Endothelial cell of umbilical vein (primary cell): ENCODE measurements around the gene CHST12. TPM values are rescaled to one million over a fixed set of nuclear protein-coding genes. Genes with fewer than 3 reads are reported as not detected.

Source experiments
- BruUV-seq: library from RNA; stranded (reverse); fragments of 400-500 nt; replicated peaks from 2 replicates; lab custom pipeline; 2021; lab: Mats Ljungman, UMichigan
- CTCF ChIA-PET: fragments of 300-600, 350-600 bp; sonication (Branson Sonifier 250); formaldehyde crosslinking; loops from one replicate; lab custom pipeline; 2021; ENCODE audit warnings: antibody characterized with exemption, inconsistent platforms; lab: Charles Lee
- POLR2A ChIA-PET: fragments of 300-600, 350-600 bp; sonication (Branson Sonifier 250); formaldehyde crosslinking; loops from one replicate; lab custom pipeline; 2021; ENCODE audit warnings: antibody characterized with exemption, inconsistent platforms; lab: Charles Lee
- DNase-seq: peaks from one replicate; pipeline ENCODE4 v3.0.0-alpha.2; 2011; ENCODE audit warnings: low read depth, low spot score
- FAIRE-seq: peaks from 2 replicates; lab custom pipeline; 2011; peaks lifted over from hg19 to GRCh38; lab: Jason Lieb, UNC
- H2AFZ ChIP-seq: 2 replicates; pipeline ENCODE4 v1.6.0; 2012; ENCODE audit warnings: low read depth, low read length, control low read depth, inconsistent platforms
- H3K27ac ChIP-seq: 2 replicates; pipeline ENCODE4 v1.5.1; 2011; ENCODE audit warnings: low read depth, mild to moderate bottlenecking, control low read depth, low read length, moderate library complexity; ENCODE audit not compliant: insufficient read depth
- H3K27me3 ChIP-seq, 2 experiments: 2 replicates each; pipeline versions ENCODE4 v1.6.0 to v1.6.1; 2011; ENCODE audit warnings: low read length in 2 of 2, mixed read lengths in 1 of 2; ENCODE audit not compliant: control insufficient read depth in 2 of 2, insufficient read depth in 2 of 2
- H3K36me3 ChIP-seq, 2 experiments: 2 replicates in 1 of 2; 3 replicates in 1 of 2; pipeline ENCODE4 v1.5.1; 2011; ENCODE audit warnings: low read length in 2 of 2, mild to moderate bottlenecking in 1 of 2, moderate library complexity in 1 of 2; ENCODE audit not compliant: control insufficient read depth in 2 of 2, insufficient read depth in 2 of 2; ENCODE audit errors: extremely low read depth in 1 of 2
- H3K4me1 ChIP-seq: 3 replicates; pipeline ENCODE4 v1.5.1; 2011; ENCODE audit warnings: mild to moderate bottlenecking, low read length; ENCODE audit not compliant: control insufficient read depth, insufficient read depth; ENCODE audit errors: extremely low read depth
- H3K4me2 ChIP-seq: 2 replicates; pipeline ENCODE4 v1.6.1; 2011; ENCODE audit warnings: low read length, control low read depth, mixed read lengths; ENCODE audit not compliant: insufficient read depth
- H3K4me3 ChIP-seq, 3 experiments: fragments of 200-600 bp in 1 of 3; sonication (generic), shearing (Covaris generic) in 1 of 3; replicated peaks in 1 of 3; 2 replicates each; pipeline ENCODE4 v1.5.1; 2011 to 2016; ENCODE audit warnings: control low read depth in 3 of 3, low read length in 3 of 3, mild to moderate bottlenecking in 2 of 3, inconsistent platforms in 1 of 3, low read depth in 1 of 3, moderate library complexity in 1 of 3; ENCODE audit not compliant: insufficient read depth in 1 of 3
- H3K79me2 ChIP-seq: 2 replicates; pipeline ENCODE4 v1.6.0; 2012; ENCODE audit warnings: low read length, inconsistent platforms; ENCODE audit not compliant: control insufficient read depth, insufficient read depth
- H3K9ac ChIP-seq: replicated peaks from 2 replicates; pipeline ENCODE3; 2011; ENCODE audit warnings: low read length, control low read depth; ENCODE audit not compliant: insufficient read depth; ENCODE audit errors: extremely low read depth
- H3K9me1 ChIP-seq: replicated peaks from 3 replicates; pipeline ENCODE4 v1.6.0; 2011; ENCODE audit warnings: mild to moderate bottlenecking, low read length; ENCODE audit not compliant: control insufficient read depth, insufficient read depth; ENCODE audit errors: extremely low read depth
- H3K9me3 ChIP-seq: replicated peaks from 2 replicates; pipeline ENCODE4 v1.5.1; 2012; ENCODE audit warnings: low read length, inconsistent platforms; ENCODE audit not compliant: control insufficient read depth, insufficient read depth
- H4K20me1 ChIP-seq: replicated peaks from 2 replicates; pipeline ENCODE3; 2011; ENCODE audit warnings: mild to moderate bottlenecking, low read length; ENCODE audit not compliant: control insufficient read depth, insufficient read depth; ENCODE audit errors: extremely low read depth
- EZH2 ChIP-seq: IDR thresholded peaks from 2 replicates; pipeline ENCODE4 v1.6.1; 2012; ENCODE audit warnings: borderline replicate concordance, low read depth, mild to moderate bottlenecking, moderate library complexity, low read length, inconsistent platforms; ENCODE audit not compliant: severe bottlenecking
- FOS ChIP-seq: IDR thresholded peaks from 2 replicates; pipeline ENCODE4 v1.6.1; 2011; ENCODE audit warnings: mild to moderate bottlenecking, low read length, moderate library complexity, borderline replicate concordance; ENCODE audit not compliant: insufficient read depth
- GATA2 ChIP-seq: IDR thresholded peaks from 2 replicates; pipeline ENCODE4 v1.7.0; 2011; ENCODE audit warnings: low read depth, mild to moderate bottlenecking, moderate library complexity, mixed read lengths, low read length; ENCODE audit not compliant: insufficient read length, insufficient read depth
- JUN ChIP-seq: IDR thresholded peaks from 2 replicates; pipeline ENCODE4 v1.6.1; 2011; ENCODE audit warnings: borderline replicate concordance, low read depth; ENCODE audit not compliant: insufficient read length, insufficient read depth
- MAX ChIP-seq: IDR thresholded peaks from 2 replicates; pipeline ENCODE4 v1.6.1; 2011; ENCODE audit not compliant: insufficient read depth, insufficient read length
- MYC ChIP-seq: IDR thresholded peaks from one replicate; pipeline ENCODE4 v1.6.1; 2011; ENCODE audit warnings: mild to moderate bottlenecking, low read depth, low read length
- POLR2A ChIP-seq: IDR thresholded peaks from 2 replicates; pipeline ENCODE4 v1.6.1; 2012; ENCODE audit warnings: low read depth, mild to moderate bottlenecking, control low read depth, low read length
- POLR2AphosphoS5 ChIP-seq: IDR thresholded peaks from 2 replicates; pipeline ENCODE4 v1.6.1; 2012; ENCODE audit warnings: low read depth, mild to moderate bottlenecking, control low read depth, low read length, moderate library complexity; ENCODE audit not compliant: insufficient read depth
- dilution Hi-C: fragments of 300-500 bp; cut with MboI; formaldehyde crosslinking; loops from one replicate; pipeline ENCODE4 v1.15.0; 2019; ENCODE audit warnings: low sequenced_read_pairs; ENCODE audit not compliant: extremely low pct_ligation_motif_present
- intact Hi-C: fragments of 100-400 bp; cut with micrococcal nuclease; formaldehyde crosslinking; loops from one replicate; pipeline ENCODE4 v1.10.0; 2022
- polyA plus RNA-seq, 4 experiments: library from polyadenylated mRNA; depleted of rRNA in 3 of 4; stranded (reverse) in 3 of 4; unstranded in 1 of 4; fragments of >200 nt; gene quantifications; 2 replicates each; pipeline versions ENCODE4 v1.2.1 to v1.2.3, GENCODE V29; 2011 to 2012; ENCODE audit warnings: missing spikeins in 1 of 4
- total RNA-seq: library from RNA; stranded (reverse); gene quantifications from 2 replicates; pipeline ENCODE4 v1.2.3, GENCODE V29; 2021
- TF ChIP-seq, protein P1 (sequence below), 2 donors: IDR thresholded peaks; 1 replicate in 1 of 2; 2 replicates in 1 of 2; pipeline ENCODE4 v1.5.1; 2011; ENCODE audit warnings: low read length in 2 of 2, mild to moderate bottlenecking in 2 of 2, moderate library complexity in 2 of 2, control low read depth in 1 of 2, inconsistent platforms in 1 of 2, low read depth in 1 of 2; ENCODE audit not compliant: insufficient read depth in 1 of 2; ENCODE audit errors: extremely low read depth in 1 of 2

Gene CHST12
- total and polyA plus RNA-seq, 2 donors (not counting 3 experiments of a cell fraction or from before 2014, with no cell fraction given), result 30.2 to 52.6 TPM

DNA sequence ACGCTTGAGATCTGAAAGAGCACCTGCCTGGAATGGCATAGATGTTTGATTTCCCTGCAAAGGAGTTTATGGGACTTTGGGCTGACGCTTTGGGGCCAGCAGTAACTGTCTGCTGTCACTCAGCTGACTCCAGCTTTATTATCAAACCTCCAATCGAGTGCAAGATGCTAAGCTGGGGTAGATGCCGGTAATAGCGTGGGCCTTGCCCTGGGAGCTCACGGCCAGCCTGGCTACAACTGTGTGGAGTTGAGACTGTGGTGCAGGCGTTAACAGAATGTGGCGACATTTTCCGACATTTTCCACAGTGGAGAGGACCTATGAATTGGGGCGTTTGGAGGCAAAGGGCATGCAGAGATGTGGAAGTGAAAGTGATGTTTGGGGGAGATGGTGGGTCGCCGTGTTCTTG, 1.3 kb downstream of the CHST12 start:
- ChIA-PET CTCF (interaction anchor here (0.6 to 2.5 kb wide), 2 partner anchors 8 to 65 kb away, joined by 3 to 11 read pairs; no protein-coding TSS in a partner anchor), POLR2A (no interaction called here)
- H4K20me1 ChIP-seq, result no peaks in the 10 kb centered on the region
- no peaks in the 10 kb centered on the region for H3K9me3 ChIP-seq
- H3K4me3 ChIP-seq, result peak overlapping the region in 2 of 3 experiments; percentile 68
- peaks cover 28% of the 10 kb centered on the region for H3K4me1 ChIP-seq
- dilution Hi-C loops, result no loop called here
- H3K79me2 ChIP-seq, result peaks cover 5% of the 10 kb centered on the region
- no peak for DNase-seq
- peak; percentile 4 for FAIRE-seq
- H3K27me3 ChIP-seq, result no peaks in the 10 kb centered on the region
- TSS peak; percentile 26 for BruUV-seq
- peak overlapping the region; percentile 80 for H3K9ac ChIP-seq
- intact Hi-C loops, result loop anchor here (1.0 to 10.0 kb wide), 2 partner anchors 27 to 120 kb away; no protein-coding TSS in a partner anchor
- no peaks in the 10 kb centered on the region for H3K36me3 ChIP-seq
- H3K4me2 ChIP-seq, result peak overlapping the region; percentile 84
- no peak overlapping the region for H3K27ac ChIP-seq
- TF ChIP-seq, protein P1, sequence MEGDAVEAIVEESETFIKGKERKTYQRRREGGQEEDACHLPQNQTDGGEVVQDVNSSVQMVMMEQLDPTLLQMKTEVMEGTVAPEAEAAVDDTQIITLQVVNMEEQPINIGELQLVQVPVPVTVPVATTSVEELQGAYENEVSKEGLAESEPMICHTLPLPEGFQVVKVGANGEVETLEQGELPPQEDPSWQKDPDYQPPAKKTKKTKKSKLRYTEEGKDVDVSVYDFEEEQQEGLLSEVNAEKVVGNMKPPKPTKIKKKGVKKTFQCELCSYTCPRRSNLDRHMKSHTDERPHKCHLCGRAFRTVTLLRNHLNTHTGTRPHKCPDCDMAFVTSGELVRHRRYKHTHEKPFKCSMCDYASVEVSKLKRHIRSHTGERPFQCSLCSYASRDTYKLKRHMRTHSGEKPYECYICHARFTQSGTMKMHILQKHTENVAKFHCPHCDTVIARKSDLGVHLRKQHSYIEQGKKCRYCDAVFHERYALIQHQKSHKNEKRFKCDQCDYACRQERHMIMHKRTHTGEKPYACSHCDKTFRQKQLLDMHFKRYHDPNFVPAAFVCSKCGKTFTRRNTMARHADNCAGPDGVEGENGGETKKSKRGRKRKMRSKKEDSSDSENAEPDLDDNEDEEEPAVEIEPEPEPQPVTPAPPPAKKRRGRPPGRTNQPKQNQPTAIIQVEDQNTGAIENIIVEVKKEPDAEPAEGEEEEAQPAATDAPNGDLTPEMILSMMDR (IDR thresholded peaks at IDR 0.05; ENCODE audit: extremely low read depth in 1 of 2, insufficient read depth in 1 of 2, low read depth in 1 of 2, low read length in 2 of 2), result no peak
- no peak for TF ChIP-seq POLR2AphosphoS5
- no peaks in the 10 kb centered on the region for H3K9me1 ChIP-seq
- H2AFZ ChIP-seq, result no peak overlapping the region

DNA sequence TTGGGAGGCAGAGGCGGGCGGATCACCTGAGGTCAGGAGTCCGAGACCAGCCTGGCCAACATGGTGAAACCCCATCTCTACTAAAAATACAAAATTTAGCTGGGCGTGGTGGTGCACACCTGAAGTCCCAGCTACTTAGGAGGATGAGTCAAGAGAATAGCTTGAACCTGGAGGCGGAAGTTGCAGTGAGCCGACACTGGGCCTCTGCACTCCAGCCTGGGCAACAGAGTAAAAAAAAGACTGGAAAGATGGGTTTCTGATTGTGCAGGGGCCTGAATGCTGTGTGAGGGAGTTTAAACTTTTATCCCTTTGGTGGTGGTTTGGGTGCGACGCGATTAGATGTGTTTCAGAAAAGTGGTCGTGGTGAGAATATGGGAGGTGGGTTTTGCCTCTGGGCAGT, 1.8 kb downstream of the CHST12 start:
- Histone ChIP-seq H3K27ac (no peak overlapping the region), H3K36me3 (no peaks in the 10 kb centered on the region), H3K4me1 (peaks cover 30% of the 10 kb centered on the region), H2AFZ (no peak overlapping the region), H3K4me2 (no peak overlapping the region), H3K79me2 (peaks cover 5% of the 10 kb centered on the region), H4K20me1 (no peaks in the 10 kb centered on the region), H3K9ac (no peak overlapping the region), H3K9me1 (no peaks in the 10 kb centered on the region), H3K4me3 (no peak overlapping the region), H3K27me3 (no peaks in the 10 kb centered on the region), H3K9me3 (no peaks in the 10 kb centered on the region)
- dilution Hi-C loops (no loop called here), intact Hi-C loops (loop anchor here (10.0 kb wide), 1 partner anchor 120 kb away; no protein-coding TSS in a partner anchor)
- no peak for TF ChIP-seq EZH2
- no peak for TF ChIP-seq MAX
- TF ChIP-seq GATA2, result no peak
- TF ChIP-seq MYC, result no peak
- no peak for TF ChIP-seq POLR2A
- TF ChIP-seq FOS, result no peak
- TF ChIP-seq JUN, result no peak
- TF ChIP-seq POLR2AphosphoS5, result no peak
- TF ChIP-seq, protein P1 (IDR thresholded peaks at IDR 0.05; ENCODE audit: extremely low read depth in 1 of 2, insufficient read depth in 1 of 2, low read depth in 1 of 2, low read length in 2 of 2), result no peak
- DNase-seq (no peak), FAIRE-seq (no peak)
- BruUV-seq, result no TSS peak
- ChIA-PET POLR2A (no interaction called here), CTCF (interaction anchor here (0.6 to 2.5 kb wide), 2 partner anchors 8 to 64 kb away, joined by 3 to 11 read pairs; no protein-coding TSS in a partner anchor)
